ENCODE results near the gene BMERB1. TPM values are rescaled to one million over a fixed set of nuclear protein-coding genes. Genes with fewer than 3 reads are reported as not detected.

The BMERB1 gene
- total and polyA plus RNA-seq, 8 donors, result 4.6 to 99.5 (median 25.6) TPM

DNA sequence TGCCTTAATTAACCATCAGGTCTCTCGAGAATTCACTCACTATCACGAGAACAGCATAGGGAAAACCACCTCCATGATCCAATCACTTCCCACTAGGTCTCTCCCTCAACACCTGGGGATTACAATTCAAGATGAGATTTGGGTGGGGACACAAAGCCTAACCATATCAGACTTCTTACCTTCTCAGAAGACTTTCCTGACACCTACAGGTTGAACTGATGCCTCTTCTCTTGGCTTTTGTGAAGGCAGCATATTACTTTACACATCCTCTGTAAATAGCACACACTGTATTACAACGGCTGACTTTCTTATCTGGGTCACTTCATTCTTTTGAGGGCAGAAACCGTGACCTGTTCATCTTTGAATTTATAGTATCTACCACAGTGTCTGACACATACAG is 23.6 kb downstream of the BMERB1 start:
- no peaks in the 10 kb centered on the region for H3K36me3 ChIP-seq
- TF ChIP-seq POLR2AphosphoS5 (IDR thresholded peaks at IDR 0.05), result no peak
- no peak for TF ChIP-seq CTCF (IDR thresholded peaks at IDR 0.05)
- no peak for TF ChIP-seq POLR2A (IDR thresholded peaks at IDR 0.05)
- no peaks in the 10 kb centered on the region for H3K9me3 ChIP-seq
- DNase-seq, result no peak
- H3K27me3 ChIP-seq, result no peaks in the 10 kb centered on the region
- no peak overlapping the region for H3K27ac ChIP-seq
- no peak overlapping the region for H3K4me3 ChIP-seq
- 46 to 62% (median 59%) methylated on average over 4 of the region's 4 CpGs for whole genome bisulfite sequencing, 5 donors
- intact Hi-C loops (cut with DNase I; ENCODE audit: low total_unique reads), result no loop called here
- peaks cover 8 to 18% (median 9%) of the 10 kb centered on the region in 4 donors for H3K4me1 ChIP-seq

DNA sequence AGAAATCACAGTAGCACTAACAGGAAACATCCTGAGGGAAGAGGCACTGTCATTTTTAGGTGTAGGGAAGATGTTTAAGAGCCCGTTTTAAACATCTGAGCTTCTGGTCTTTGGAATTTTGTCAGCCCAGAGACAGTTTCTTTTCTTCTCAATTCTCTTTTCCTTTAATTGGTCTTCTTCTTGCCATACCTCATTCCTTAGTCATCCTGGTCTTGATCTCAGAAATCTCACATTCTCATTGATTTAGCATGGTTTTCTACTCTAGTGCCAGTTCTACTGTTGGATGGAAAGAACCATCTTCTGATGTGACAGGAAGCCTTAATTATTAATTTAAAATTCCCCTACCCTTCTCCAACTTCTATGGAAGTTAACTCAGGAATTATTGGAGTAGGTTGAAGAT is 25.4 kb downstream of the BMERB1 start:
- 81 to 100% (median 93%) methylated on average over 1 of the region's 1 CpG for WGBS, 5 donors
- intact Hi-C loops (cut with DNase I; ENCODE audit: low total_unique reads), result no loop called here
- Histone ChIP-seq H3K9me3 (no peaks in the 10 kb centered on the region), H3K36me3 (no peaks in the 10 kb centered on the region), H3K27me3 (no peaks in the 10 kb centered on the region), H3K4me3 (no peak overlapping the region), H3K4me1 (peaks cover 7 to 9% (median 8%) of the 10 kb centered on the region in 4 donors), H3K27ac (no peak overlapping the region)
- DNase-seq, result no peak
- TF ChIP-seq POLR2AphosphoS5 (IDR thresholded peaks at IDR 0.05), result no peak

GRCh38 chr16:15460601-15461000 is 26.2 kb downstream of the BMERB1 start:
- DNase-seq, result no peak
- Histone ChIP-seq H3K27me3 (no peaks in the 10 kb centered on the region), H3K36me3 (no peaks in the 10 kb centered on the region), H3K27ac (no peak overlapping the region), H3K4me3 (no peak overlapping the region), H3K9me3 (no peaks in the 10 kb centered on the region), H3K4me1 (peaks cover 0 to under 1% (median under 1%) of the 10 kb centered on the region in 4 donors)
- intact Hi-C loops (cut with DNase I; ENCODE audit: low total_unique reads), result no loop called here
- WGBS, 5 donors, result 73 to 81% (median 80%) methylated on average over 3 of the region's 3 CpGs
- no peak for TF ChIP-seq POLR2A (IDR thresholded peaks at IDR 0.05)
- TF ChIP-seq EP300 (IDR thresholded peaks at IDR 0.05), result no peak
- no peak for TF ChIP-seq POLR2AphosphoS5 (IDR thresholded peaks at IDR 0.05)
- no peak for TF ChIP-seq CTCF (IDR thresholded peaks at IDR 0.05)

DNA sequence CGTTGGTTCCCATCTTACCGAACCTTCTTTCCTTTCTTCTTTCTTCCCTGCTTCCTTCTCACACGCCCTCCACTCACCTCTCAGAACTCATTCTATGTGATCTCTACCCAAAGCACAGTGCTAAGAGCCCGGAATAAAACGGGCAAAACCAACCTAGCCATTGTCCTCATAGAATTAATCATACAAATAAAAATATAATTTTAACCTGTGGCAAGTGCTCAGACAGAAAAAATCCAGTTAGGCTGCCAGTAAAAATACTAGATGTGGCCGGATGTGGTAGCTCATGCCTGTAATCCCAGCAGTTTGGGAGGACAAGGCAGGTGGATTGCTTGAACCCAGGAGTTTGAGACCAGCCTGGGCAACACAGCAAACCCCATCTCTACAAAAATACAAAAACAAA is 27.0 kb downstream of the BMERB1 start:
- H3K9me3 ChIP-seq, result no peaks in the 10 kb centered on the region
- no peaks in the 10 kb centered on the region for H3K36me3 ChIP-seq
- WGBS, 5 donors, result 89 to 93% (median 90%) methylated on average over 6 of the region's 6 CpGs
- intact Hi-C loops (cut with DNase I; ENCODE audit: low total_unique reads), result no loop called here
- TF ChIP-seq CTCF (IDR thresholded peaks at IDR 0.05) (no peak), EP300 (IDR thresholded peaks at IDR 0.05) (no peak), POLR2AphosphoS5 (IDR thresholded peaks at IDR 0.05) (no peak), POLR2A (IDR thresholded peaks at IDR 0.05) (no peak)
- H3K4me1 ChIP-seq, result no peaks in the 10 kb centered on the region
- H3K27ac ChIP-seq, result no peak overlapping the region
- no peak overlapping the region for H3K4me3 ChIP-seq
- no peaks in the 10 kb centered on the region for H3K27me3 ChIP-seq
- no peak for DNase-seq

DNA sequence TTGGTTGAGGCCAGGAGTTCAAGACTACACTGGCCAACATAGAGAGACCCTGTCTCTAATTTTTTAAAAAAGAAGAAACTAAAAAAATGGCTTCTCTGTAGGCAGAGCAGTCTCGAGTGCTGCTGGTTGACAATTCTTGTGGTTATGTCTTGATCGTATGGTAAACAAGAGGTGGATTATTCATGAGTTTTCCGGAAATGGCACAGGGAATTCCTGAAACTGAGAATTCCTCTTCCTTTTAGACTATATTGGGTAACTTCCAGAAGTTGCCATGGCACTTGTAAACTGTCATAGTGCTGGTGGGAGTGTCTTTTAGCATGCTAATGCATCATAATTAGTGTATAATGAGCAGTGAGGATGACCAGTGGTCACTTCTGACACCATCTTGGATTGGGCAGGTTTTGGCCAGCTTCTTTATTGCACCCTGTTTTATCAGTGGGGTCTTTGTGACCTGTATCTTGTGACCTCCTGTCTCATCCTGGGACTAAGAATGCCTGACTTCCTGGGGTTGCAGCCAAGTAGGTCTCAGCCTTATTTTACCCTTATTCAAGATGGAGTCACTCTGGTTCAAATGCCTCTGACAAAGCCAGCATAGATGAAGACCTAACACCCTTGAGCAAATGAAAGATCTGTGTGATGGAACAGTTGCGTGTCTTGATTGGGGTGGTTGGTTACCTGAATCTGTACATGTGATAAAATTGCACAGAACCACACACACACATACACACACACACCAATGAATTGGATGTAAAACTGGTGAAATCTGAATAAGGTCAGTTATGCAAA is 30.2 kb downstream of the BMERB1 start:
- TF ChIP-seq CTCF (IDR thresholded peaks at IDR 0.05), result no peak
- no peak for TF ChIP-seq EP300 (IDR thresholded peaks at IDR 0.05)
- no peak for TF ChIP-seq POLR2AphosphoS5 (IDR thresholded peaks at IDR 0.05)
- no peak for TF ChIP-seq POLR2A (IDR thresholded peaks at IDR 0.05)
- H3K36me3 ChIP-seq, result no peaks in the 10 kb centered on the region
- no peak for DNase-seq
- intact Hi-C loops (cut with DNase I; ENCODE audit: low total_unique reads), result no loop called here
- H3K4me3 ChIP-seq, result no peak overlapping the region
- H3K9me3 ChIP-seq, result no peaks in the 10 kb centered on the region
- no peak overlapping the region for H3K27ac ChIP-seq
- 66 to 82% (median 76%) methylated on average over 4 of the region's 4 CpGs for WGBS, 5 donors
- no peaks in the 10 kb centered on the region for H3K4me1 ChIP-seq
- H3K27me3 ChIP-seq, result no peaks in the 10 kb centered on the region
